Measurements from ENCODE around the gene NFATC4. TPM values are rescaled to one million over a fixed set of nuclear protein-coding genes. Genes with fewer than 3 reads are reported as not detected.
"Not testable (repeated sequence)": the region's sequence is repeated elsewhere in the genome, so short reads cannot be mapped to it uniquely, and the experiment has no call there.

NFATC4 gene
- total RNA-seq, 1 experiment from 2014 or later: 45.5 TPM

GRCh38 chr14:24363401-24363800 lies 4.6 kb upstream of the NFATC4 start:
- in situ Hi-C loops (cut with HindIII; ENCODE audit: low sequenced_read_pairs): no loop called here
- DNase-seq (ENCODE audit: low spot score): no peak

GRCh38 chr14:24364841-24365240 lies 3.1 kb upstream of the NFATC4 start:
- DNase-seq (ENCODE audit: low spot score): peak; percentile 36
- in situ Hi-C loops (cut with HindIII; ENCODE audit: low sequenced_read_pairs): no loop called here

DNA sequence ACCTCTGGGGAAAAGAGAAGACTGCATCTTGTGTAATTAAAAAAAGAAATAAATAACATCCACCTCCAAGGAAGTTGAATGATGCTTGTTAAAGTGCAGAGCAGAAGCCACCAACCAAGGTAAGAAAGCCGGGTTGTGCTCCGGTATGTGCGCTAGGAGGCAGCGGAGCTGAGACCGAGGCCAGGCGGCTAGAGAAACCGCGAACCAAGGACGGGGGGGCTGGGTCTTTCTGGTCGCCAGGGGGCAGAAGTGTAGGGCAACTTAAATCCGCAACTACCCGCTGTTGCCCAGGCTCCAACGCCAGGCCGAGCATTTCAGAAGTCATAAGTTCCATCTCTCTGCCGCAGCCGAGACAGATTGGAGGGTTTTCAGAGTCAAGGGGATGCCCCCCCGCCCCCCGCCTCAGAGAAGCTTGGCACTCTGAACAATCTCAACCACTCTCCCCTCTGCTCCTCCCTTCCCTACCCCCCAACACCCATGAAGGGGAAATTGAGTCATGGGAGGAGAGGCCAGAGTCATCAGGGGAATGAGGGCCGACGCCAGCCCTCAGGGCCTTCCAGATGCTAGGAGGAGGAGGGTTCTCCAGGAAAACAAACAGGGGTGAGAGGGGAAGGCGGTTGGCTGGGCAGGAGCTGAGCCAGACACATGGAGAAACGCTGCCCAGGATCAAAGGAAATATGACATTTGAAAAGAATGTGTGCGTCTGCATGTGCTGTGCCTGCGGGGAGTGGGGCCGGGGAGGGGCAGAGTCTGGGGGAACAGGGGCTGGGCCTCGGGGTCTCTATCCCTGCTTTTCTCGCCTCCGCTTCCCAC lies 2.2 kb upstream of the NFATC4 start:
- in situ Hi-C loops (cut with HindIII; ENCODE audit: low sequenced_read_pairs): no loop called here
- peak; percentile 91 for DNase-seq (ENCODE audit: low spot score)

DNA sequence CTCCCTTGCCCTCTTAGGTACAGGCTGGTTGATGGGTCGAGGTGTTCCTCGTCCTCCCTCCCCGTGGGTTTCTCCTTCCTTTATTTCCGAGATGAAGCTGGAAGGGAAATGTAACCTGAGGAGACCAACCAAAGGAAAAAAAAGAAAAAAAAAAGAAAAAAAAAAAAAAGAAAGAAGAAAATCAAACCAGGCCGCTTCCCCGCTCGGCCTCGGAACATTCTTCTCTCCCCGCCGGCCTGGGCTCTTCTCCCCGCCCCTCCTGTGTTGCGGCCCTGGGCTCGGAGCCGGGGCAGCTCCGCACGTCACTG lies 1.6 kb upstream of the NFATC4 start:
- in situ Hi-C loops (cut with HindIII; ENCODE audit: low sequenced_read_pairs): no loop called here
- no peak for DNase-seq (ENCODE audit: low spot score)

GRCh38 chr14:24366721-24367513 lies 1.1 kb upstream of the NFATC4 start:
- peak; percentile 98 for DNase-seq (ENCODE audit: low spot score)
- in situ Hi-C loops (cut with HindIII; ENCODE audit: low sequenced_read_pairs): no loop called here

- in situ Hi-C loops (cut with HindIII; ENCODE audit: low sequenced_read_pairs): no loop called here
- no peak for DNase-seq (ENCODE audit: low spot score)
These were observed 203 bp downstream of the NFATC4 start for GRCh38 chr14:24368212-24368561.

GRCh38 chr14:24368562-24369252 lies 723 bp downstream of the NFATC4 start:
- in situ Hi-C loops (cut with HindIII; ENCODE audit: low sequenced_read_pairs): no loop called here
- peak; percentile 54 for DNase-seq (ENCODE audit: low spot score)

GRCh38 chr14:24369463-24369862 lies 1.5 kb downstream of the NFATC4 start:
- DNase-seq (ENCODE audit: low spot score): no peak
- in situ Hi-C loops (cut with HindIII; ENCODE audit: low sequenced_read_pairs): no loop called here

GRCh38 chr14:24369907-24370687 lies 2.1 kb downstream of the NFATC4 start:
- in situ Hi-C loops (cut with HindIII; ENCODE audit: low sequenced_read_pairs): no loop called here
- peak; percentile 35 for DNase-seq (ENCODE audit: low spot score)

DNA sequence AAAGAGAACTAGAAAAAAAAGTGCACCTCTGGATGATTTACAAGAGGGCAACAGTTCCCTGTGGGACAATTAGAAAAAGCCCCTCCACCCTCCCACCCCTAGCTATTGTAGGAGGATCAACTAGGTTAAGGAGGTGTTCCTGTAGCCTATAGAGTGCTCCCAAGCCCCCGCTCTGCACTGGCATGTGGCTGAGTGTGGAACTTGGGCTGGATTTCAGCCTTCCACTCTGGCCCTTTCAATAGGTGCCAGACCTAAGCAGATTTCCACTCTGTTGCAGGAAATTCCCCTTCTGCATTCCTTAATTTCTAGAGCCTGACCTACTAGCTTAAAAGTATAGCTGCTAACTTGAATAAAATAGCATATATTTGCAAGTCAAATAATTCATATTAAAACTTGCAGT lies 2.8 kb downstream of the NFATC4 start:
- DNase-seq (ENCODE audit: low spot score): peak; percentile 61
- in situ Hi-C loops (cut with HindIII; ENCODE audit: low sequenced_read_pairs): no loop called here

DNA sequence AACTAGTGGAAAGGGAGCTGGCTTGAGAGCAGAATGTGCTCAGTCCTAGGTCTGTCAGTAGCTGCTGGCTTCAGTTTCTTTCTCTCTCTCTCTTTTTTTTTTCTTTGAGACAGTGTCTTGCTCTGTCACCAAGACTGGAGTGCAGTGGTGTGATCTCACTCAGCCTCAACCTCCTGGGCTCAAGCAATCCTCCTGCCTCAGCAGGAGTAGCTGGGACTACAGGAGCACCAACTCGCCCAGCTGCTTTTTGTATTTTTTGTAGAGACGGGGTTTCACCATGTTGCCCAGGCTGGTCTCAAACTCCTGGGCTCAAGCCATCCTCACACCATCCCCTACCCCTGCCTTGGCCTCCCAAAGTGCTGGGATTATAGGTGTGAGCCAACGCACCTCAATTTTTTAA lies 3.6 kb downstream of the NFATC4 start:
- in situ Hi-C loops (cut with HindIII; ENCODE audit: low sequenced_read_pairs); DNase-seq (ENCODE audit: low spot score): not testable (repeated sequence)

DNA sequence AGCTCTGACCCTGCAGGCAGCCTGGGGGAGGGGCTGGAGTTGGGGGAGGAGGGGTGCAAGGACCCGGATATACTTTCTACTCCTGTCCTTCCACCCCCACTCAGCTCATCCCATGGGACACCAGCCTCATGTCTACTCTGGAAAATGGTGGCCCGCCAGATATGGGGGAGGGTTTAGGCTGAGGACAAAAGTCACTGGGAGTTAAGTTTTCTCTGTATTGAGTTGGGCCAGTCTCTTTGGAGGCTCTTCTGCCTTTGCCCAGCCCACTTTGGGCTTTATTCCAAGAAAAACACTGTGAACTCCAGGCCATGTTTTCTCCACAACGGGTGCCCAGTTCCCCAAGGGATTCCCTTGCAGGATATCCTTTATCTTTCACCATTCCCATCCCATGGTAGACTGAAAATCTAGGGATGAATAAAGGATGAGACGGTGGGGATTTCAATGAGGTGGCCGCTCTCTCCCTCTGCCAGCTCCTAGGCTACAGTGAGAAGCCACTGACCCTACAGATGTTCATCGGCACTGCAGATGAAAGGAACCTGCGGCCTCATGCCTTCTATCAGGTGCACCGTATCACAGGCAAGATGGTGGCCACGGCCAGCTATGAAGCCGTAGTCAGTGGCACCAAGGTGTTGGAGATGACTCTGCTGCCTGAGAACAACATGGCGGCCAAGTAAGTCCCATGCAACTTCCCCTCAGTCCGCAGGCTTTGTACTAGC lies 4.9 kb downstream of the NFATC4 start:
- in situ Hi-C loops (cut with HindIII; ENCODE audit: low sequenced_read_pairs): no loop called here
- DNase-seq (ENCODE audit: low spot score): no peak

GRCh38 chr14:24376448-24377070 lies 8.6 kb downstream of the NFATC4 start:
- in situ Hi-C loops (cut with HindIII; ENCODE audit: low sequenced_read_pairs): no loop called here
- DNase-seq (ENCODE audit: low spot score): no peak

- no peak for DNase-seq (ENCODE audit: low spot score)
- in situ Hi-C loops (cut with HindIII; ENCODE audit: low sequenced_read_pairs): no loop called here
These were observed 9.1 kb downstream of the NFATC4 start for GRCh38 chr14:24377126-24377525.

GRCh38 chr14:24377657-24378056 lies 9.7 kb downstream of the NFATC4 start:
- peak; percentile 11 for DNase-seq (ENCODE audit: low spot score)
- in situ Hi-C loops (cut with HindIII; ENCODE audit: low sequenced_read_pairs): no loop called here

GRCh38 chr14:24378327-24378726 lies 10.3 kb downstream of the NFATC4 start:
- no peak for DNase-seq (ENCODE audit: low spot score)
- in situ Hi-C loops (cut with HindIII; ENCODE audit: low sequenced_read_pairs): no loop called here

DNA sequence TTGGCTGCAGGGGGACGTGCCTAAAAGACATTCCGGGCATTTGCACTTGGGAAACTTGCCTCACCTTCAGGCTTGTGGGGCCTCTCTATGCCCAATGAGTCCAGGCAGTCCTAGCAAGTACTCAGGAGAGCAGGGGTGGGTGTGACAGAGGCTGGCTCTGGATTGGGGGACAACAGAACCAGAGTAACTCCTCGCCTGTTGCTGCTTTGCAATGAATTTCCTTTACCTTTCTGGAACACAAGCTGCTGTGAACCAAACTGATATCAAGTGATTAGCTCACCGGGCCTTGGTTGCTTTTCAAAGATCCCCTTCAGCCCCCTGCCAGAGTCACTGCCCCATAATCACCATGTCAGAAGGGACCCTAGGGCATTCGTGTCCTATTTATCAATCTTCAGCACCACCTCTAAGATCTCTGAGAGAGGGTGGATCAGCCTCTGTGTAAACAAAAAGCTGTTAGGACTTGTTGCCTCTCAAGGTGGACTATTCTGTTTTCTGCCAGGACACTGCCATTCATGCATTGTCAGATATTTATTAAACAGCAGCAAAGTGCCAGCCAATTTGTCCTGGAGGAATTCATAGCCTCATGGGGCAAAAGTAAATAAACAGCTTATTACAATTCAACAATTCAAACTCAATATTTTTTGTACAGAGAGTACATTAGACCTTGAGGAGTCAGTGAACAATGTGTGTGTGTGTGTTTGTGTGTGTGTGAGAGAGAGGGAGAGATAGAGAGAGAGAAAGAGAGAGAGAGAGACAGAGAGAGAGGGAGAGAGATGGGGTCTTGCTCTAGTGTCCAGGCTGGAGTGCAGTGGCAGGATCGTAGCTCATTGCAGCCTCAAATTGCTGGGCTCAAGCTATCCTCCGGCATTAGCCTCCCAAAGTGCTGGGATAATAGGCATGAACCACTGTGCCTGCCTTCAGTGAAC lies 11.3 kb downstream of the NFATC4 start:
- in situ Hi-C loops (cut with HindIII; ENCODE audit: low sequenced_read_pairs): no loop called here
- no peak for DNase-seq (ENCODE audit: low spot score)

All from G401 (cell line).